IMR-90 (cell line): ENCODE measurements around the gene TMCC1. TPM values are rescaled to one million over a fixed set of nuclear protein-coding genes. Genes with fewer than 3 reads are reported as not detected.

Experiments
- ATAC-seq: fragments of 200-7000 bp; cut with Tn5 transposase; 2 replicates; pipeline ENCODE4 v1.9.1; 2020; ENCODE audit warnings: low read depth, mild to moderate bottlenecking, moderate library complexity
- BruUV-seq: library from RNA; stranded (reverse); fragments of 400-500 nt; replicated peaks from 2 replicates; lab custom pipeline; 2021; lab: Mats Ljungman, UMichigan
- CTCF ChIA-PET: fragments of 300-600 bp; formaldehyde crosslinking; extraction: SDS; loops from one replicate; lab custom pipeline; 2021; ENCODE audit warnings: antibody characterized with exemption; lab: Yijun Ruan, JAX
- POLR2A ChIA-PET: fragments of 300-600 bp; sonication (Branson Sonifier 250); formaldehyde crosslinking; loops from one replicate; lab custom pipeline; 2022; ENCODE audit warnings: antibody characterized with exemption; ENCODE audit not compliant: unreplicated experiment; lab: Charles Lee
- DNase-seq: peaks from one replicate; pipeline ENCODE4 v3.0.0; 2013
- H2AFZ ChIP-seq: replicated peaks from 2 replicates; pipeline ENCODE3; 2013; ENCODE audit warnings: low read length, mild to moderate bottlenecking; ENCODE audit not compliant: poor library complexity
- H2AK5ac ChIP-seq: 2 replicates; pipeline ENCODE4 v1.6.1; 2013; ENCODE audit warnings: low read depth, low read length, inconsistent platforms
- H2AK9ac ChIP-seq: replicated peaks from 2 replicates; pipeline ENCODE3; 2013; ENCODE audit warnings: mild to moderate bottlenecking, low read depth, low read length, moderate library complexity; ENCODE audit not compliant: poor library complexity
- H2BK120ac ChIP-seq: 2 replicates; pipeline ENCODE4 v1.6.1; 2013; ENCODE audit warnings: low read depth, low read length, inconsistent platforms
- H2BK15ac ChIP-seq: 3 replicates; pipeline ENCODE4 v1.6.1; 2013; ENCODE audit warnings: low read depth, low read length, inconsistent platforms
- H2BK20ac ChIP-seq: 2 replicates; pipeline ENCODE4 v1.6.1; 2013; ENCODE audit warnings: low read depth, mild to moderate bottlenecking, inconsistent platforms, low read length, moderate library complexity
- H2BK5ac ChIP-seq: 2 replicates; pipeline ENCODE4 v1.6.1; 2013; ENCODE audit warnings: mild to moderate bottlenecking, low read depth, low read length, inconsistent platforms; ENCODE audit not compliant: poor library complexity, severe bottlenecking
- H3K14ac ChIP-seq: replicated peaks from 2 replicates; pipeline ENCODE4 v1.6.1; 2013; ENCODE audit warnings: low read depth, low read length, inconsistent platforms
- H3K18ac ChIP-seq: 2 replicates; pipeline ENCODE4 v1.6.1; 2013; ENCODE audit warnings: low read depth, low read length, control low read depth
- H3K23ac ChIP-seq: 2 replicates; pipeline ENCODE4 v1.6.1; 2013; ENCODE audit warnings: low read depth, low read length, inconsistent platforms
- H3K27ac ChIP-seq: 2 replicates; pipeline ENCODE4 v1.5.1; 2013; ENCODE audit warnings: mild to moderate bottlenecking, control low read depth, low read length; ENCODE audit not compliant: insufficient read depth
- H3K27me3 ChIP-seq: 2 replicates; pipeline ENCODE4 v1.6.1; 2013; ENCODE audit warnings: low read length; ENCODE audit not compliant: control insufficient read depth, insufficient read depth
- H3K36me3 ChIP-seq: 2 replicates; pipeline ENCODE4 v1.6.1; 2013; ENCODE audit warnings: low read length, mixed read lengths; ENCODE audit not compliant: control insufficient read depth, insufficient read depth
- H3K4ac ChIP-seq: 2 replicates; pipeline ENCODE4 v1.6.1; 2013; ENCODE audit warnings: low read depth, low read length, inconsistent platforms
- H3K4me1 ChIP-seq: 2 replicates; pipeline ENCODE4 v1.6.1; 2013; ENCODE audit warnings: low read length, mixed read lengths; ENCODE audit not compliant: control insufficient read depth, insufficient read depth
- H3K4me2 ChIP-seq: 2 replicates; pipeline ENCODE4 v1.6.1; 2013; ENCODE audit warnings: low read depth, mild to moderate bottlenecking, control low read depth, low read length, moderate library complexity
- H3K4me3 ChIP-seq: 2 replicates; pipeline ENCODE4 v1.5.1; 2013; ENCODE audit warnings: low read depth, mild to moderate bottlenecking, control low read depth, low read length, moderate library complexity; ENCODE audit not compliant: insufficient read depth
- H3K56ac ChIP-seq: 2 replicates; pipeline ENCODE4 v1.6.1; 2013; ENCODE audit warnings: low read length, inconsistent platforms; ENCODE audit not compliant: insufficient read depth; ENCODE audit errors: extremely low read depth
- H3K79me1 ChIP-seq, 2 experiments: 2 replicates each; pipeline ENCODE4 v1.6.1; 2013; ENCODE audit warnings: low read length in 2 of 2, inconsistent platforms in 1 of 2, low read depth in 1 of 2
- H3K9ac ChIP-seq: 2 replicates; pipeline ENCODE4 v1.6.1; 2013; ENCODE audit warnings: low read depth, low read length, control low read depth
- H3K9me1 ChIP-seq: 2 replicates; pipeline ENCODE4 v1.6.1; 2013; ENCODE audit warnings: low read length, inconsistent platforms; ENCODE audit not compliant: insufficient read depth
- H3K9me3 ChIP-seq: 2 replicates; pipeline ENCODE4 v1.6.1; 2013; ENCODE audit warnings: low read length; ENCODE audit not compliant: control insufficient read depth, insufficient read depth
- H4K20me1 ChIP-seq: 2 replicates; pipeline ENCODE4 v1.6.1; 2013; ENCODE audit warnings: low read length, inconsistent platforms; ENCODE audit not compliant: insufficient read depth
- H4K5ac ChIP-seq: 2 replicates; pipeline ENCODE4 v1.6.1; 2013; ENCODE audit warnings: mild to moderate bottlenecking, low read depth, low read length, control low read depth
- H4K8ac ChIP-seq, 2 experiments: 2 replicates each; pipeline ENCODE4 v1.6.1; 2013; ENCODE audit warnings: low read depth in 2 of 2, low read length in 2 of 2, control low read depth in 1 of 2, inconsistent platforms in 1 of 2
- H4K91ac ChIP-seq: 2 replicates; pipeline ENCODE4 v1.6.1; 2013; ENCODE audit warnings: low read depth, low read length, inconsistent platforms; ENCODE audit not compliant: insufficient read depth
- BHLHE40 ChIP-seq: fragments of 150-350 bp; IDR thresholded peaks from 2 replicates; pipeline ENCODE4 v1.6.1; 2016; ENCODE audit warnings: mild to moderate bottlenecking, low read depth, low read length
- CEBPB ChIP-seq: IDR thresholded peaks from 2 replicates; pipeline ENCODE4 v1.6.1; 2012; ENCODE audit warnings: low read depth, low read length, improper control_type of control experiment
- CTCF ChIP-seq: conservative IDR thresholded peaks from 2 replicates; pipeline ENCODE4 v1.5.1; 2012; ENCODE audit warnings: mild to moderate bottlenecking, low read depth, low read length, improper control_type of control experiment
- ELK1 ChIP-seq: fragments of 150-350 bp; IDR thresholded peaks from 2 replicates; pipeline ENCODE4 v1.6.1; 2016; ENCODE audit warnings: low read depth, mild to moderate bottlenecking, low read length, moderate library complexity, borderline replicate concordance
- MAFK ChIP-seq: IDR thresholded peaks from 2 replicates; pipeline ENCODE4 v1.6.1; 2012; ENCODE audit warnings: low read depth, low read length, improper control_type of control experiment
- MAZ ChIP-seq: IDR thresholded peaks from 2 replicates; pipeline ENCODE4 v1.6.1; 2012; ENCODE audit warnings: low read depth, mild to moderate bottlenecking, low read length, improper control_type of control experiment, moderate library complexity, borderline replicate concordance
- NFE2L2 ChIP-seq: fragments of 150-350 bp; IDR thresholded peaks from 2 replicates; pipeline ENCODE4 v1.6.1; 2016; ENCODE audit warnings: low read depth, mild to moderate bottlenecking, low read length
- POLR2A ChIP-seq: IDR thresholded peaks from 2 replicates; pipeline ENCODE4 v1.6.1; 2012; ENCODE audit warnings: mild to moderate bottlenecking, low read depth, low read length
- RAD21 ChIP-seq: IDR thresholded peaks from 2 replicates; pipeline ENCODE4 v1.6.1; 2012; ENCODE audit warnings: low read length, improper control_type of control experiment
- RCOR1 ChIP-seq: IDR thresholded peaks from 2 replicates; pipeline ENCODE4 v1.6.1; 2012; ENCODE audit warnings: mild to moderate bottlenecking, low read length, improper control_type of control experiment; ENCODE audit not compliant: insufficient replicate concordance
- RFX5 ChIP-seq: IDR thresholded peaks from 2 replicates; pipeline ENCODE4 v1.8.0; 2012; ENCODE audit warnings: low read depth, mild to moderate bottlenecking, low read length, moderate library complexity
- SMC3 ChIP-seq: fragments of 150-350 bp; IDR thresholded peaks from 2 replicates; pipeline ENCODE4 v1.6.1; 2016; ENCODE audit warnings: low read depth, mild to moderate bottlenecking, antibody characterized with exemption, low read length, moderate library complexity
- USF2 ChIP-seq: fragments of 150-350 bp; IDR thresholded peaks from 2 replicates; pipeline ENCODE4 v1.6.1; 2017; ENCODE audit warnings: mild to moderate bottlenecking, antibody characterized with exemption, low read length, low read depth
- WGBS, 2 experiments: methylation state at CpG; one replicate each; pipeline versions ENCODE4 v1.1.5 to v1.1.7; 2013; ENCODE audit warnings: missing lambda C conversion rate in 2 of 2; ENCODE audit not compliant: insufficient read length in 1 of 2; ENCODE audit errors: extremely low coverage in 2 of 2; 5-methylcytosine and 5-hydroxymethylcytosine counted together
- dilution Hi-C: fragments of 300-500 bp; cut with HindIII; formaldehyde crosslinking; loops from one replicate; pipeline ENCODE4 v1.14.3; 2018; ENCODE audit warnings: low sequenced_read_pairs; ENCODE audit not compliant: unreplicated experiment
- in situ Hi-C: fragments of 300-500 bp; cut with MboI; formaldehyde crosslinking; loops from 3 replicates; pipeline ENCODE4 v1.14.3; 2019; ENCODE audit warnings: low sequenced_read_pairs, inconsistent platforms, mixed read lengths
- intact Hi-C: fragments of 100-400 bp; cut with micrococcal nuclease; formaldehyde crosslinking; loops from 2 replicates; pipeline ENCODE4 v1.10.0; 2022
- polyA plus RNA-seq, 3 experiments: library from polyadenylated mRNA; depleted of rRNA; stranded (reverse); fragments of >200 nt; gene quantifications; 2 replicates each; pipeline ENCODE4 v1.2.3, GENCODE V29; 2012; ENCODE audit warnings: low replicate concordance in 1 of 3
- total RNA-seq: library from RNA; depleted of rRNA; stranded (reverse); fragments of >200 nt; gene quantifications from 2 replicates; pipeline ENCODE4 v1.2.3, GENCODE V29; 2012

Gene TMCC1
- total and polyA plus RNA-seq, 2 of the 4 experiments (the other 2 are of a cell fraction) = 5.0 to 7.3 TPM

- no peak for TF ChIP-seq BHLHE40
- no peak for TF ChIP-seq MAFK
- TF ChIP-seq RAD21 = no peak
- no peak for TF ChIP-seq RFX5
- no peak for TF ChIP-seq CTCF
- no peak for TF ChIP-seq MAZ
- no peak for TF ChIP-seq ELK1
- no peak for TF ChIP-seq CEBPB
- TF ChIP-seq RCOR1 = no peak
- no peak for TF ChIP-seq POLR2A
- no peak for TF ChIP-seq USF2
- no peak for TF ChIP-seq NFE2L2
- no peak for TF ChIP-seq SMC3
- CTCF ChIA-PET = no interaction called here
Measured at GRCh38 chr3:129694228-129694627, 199.3 kb downstream of the TMCC1 start.

More at GRCh38 chr3:129694228-129694627, 199.3 kb downstream of the TMCC1 start:
- dilution Hi-C loops = no loop called here
- Histone ChIP-seq H3K9ac (no peak overlapping the region), H3K27ac (no peak overlapping the region), H3K79me1 (no peaks in the 10 kb centered on the region; a peak in 1 of 4 replicates), H2BK20ac (no peak overlapping the region), H3K4me2 (no peak overlapping the region), H3K4me1 (0 out of 2 replicates have a peak, but pooled peaks cover 1% of the 10 kb centered on the region), H2BK5ac (no peak overlapping the region), H3K4ac (no peak overlapping the region), H4K5ac (no peak overlapping the region), H4K20me1 (no peaks in the 10 kb centered on the region), H3K27me3 (no peaks in the 10 kb centered on the region), H3K14ac (no peak overlapping the region), H4K91ac (no peak overlapping the region), H2BK15ac (no peak overlapping the region), H2AFZ (no peak overlapping the region), H2BK120ac (no peak overlapping the region), H3K18ac (no peak overlapping the region; the same call in 1 of the 2 replicates), H3K23ac (no peak overlapping the region), H3K9me3 (no peaks in the 10 kb centered on the region), H3K4me3 (no peak overlapping the region), H3K36me3 (no peaks in the 10 kb centered on the region), H2AK9ac (no peak overlapping the region), H3K56ac (no peak overlapping the region), H3K9me1 (no peaks in the 10 kb centered on the region), H2AK5ac (no peak overlapping the region), H4K8ac (no peak overlapping the region)
- no peak for ATAC-seq
- in situ Hi-C loops = no loop called here
- BruUV-seq = no TSS peak
- DNase-seq = no peak
- intact Hi-C loops = no loop called here
- 100% methylated on average over 2 of the region's 5 CpGs; no CpG with 5 or more reads in 1 of the 2 experiments for WGBS, 2 experiments
- POLR2A ChIA-PET = no interaction called here
